ENCODE measurements around the gene SPAG16.

Gene SPAG16
- long read RNA-seq, partial matches to known transcripts = 0 of 1 reads
- long read RNA-seq, other reads (novel, unspliced or antisense) = 1 of 1 reads

- DNase-seq (ENCODE audit: low read depth in 1 of 2, low spot score in 1 of 2) = peak in 1 of 2 experiments; percentile 85
- no peak within 1 kb of the TSS for H3K27ac ChIP-seq (replicated peaks)
- no peak for TF ChIP-seq POLR2AphosphoS5 (IDR thresholded peaks at IDR 0.05; ENCODE audit: low read depth)
- no peak for TF ChIP-seq CTCF (IDR thresholded peaks at IDR 0.05; ENCODE audit: insufficient read depth, low read length)
- no peak for TF ChIP-seq REST (IDR thresholded peaks at IDR 0.05; ENCODE audit: insufficient replicate concordance, low read depth)
- TF ChIP-seq SPI1 (IDR thresholded peaks at IDR 0.05; ENCODE audit: borderline replicate concordance, low read depth) = no peak
- no peak for TF ChIP-seq GABPA (IDR thresholded peaks at IDR 0.05; ENCODE audit: low read depth)
- H3K27me3 ChIP-seq (ENCODE audit: insufficient read depth, poor library complexity, severe bottlenecking) = no peaks in the 10 kb centered on the region
- no peak within 1 kb of the TSS for H3K4me3 ChIP-seq (replicated peaks; ENCODE audit: insufficient read depth, low read length)
These were observed at the start of gene SPAG16 for GRCh38 chr2:213284105-213285090. TSS of gene SPAG16 (plus strand) at chr2:213284464.

GRCh38 chr2:213234641-213235040 is 49.6 kb upstream of the SPAG16 start:
- TF ChIP-seq CTCF (IDR thresholded peaks at IDR 0.05; ENCODE audit: insufficient read depth, low read length) (no peak), GABPA (IDR thresholded peaks at IDR 0.05; ENCODE audit: low read depth) (no peak), POLR2AphosphoS5 (IDR thresholded peaks at IDR 0.05; ENCODE audit: low read depth) (no peak), SPI1 (IDR thresholded peaks at IDR 0.05; ENCODE audit: borderline replicate concordance, low read depth) (no peak), REST (IDR thresholded peaks at IDR 0.05; ENCODE audit: insufficient replicate concordance, low read depth) (no peak)
- Histone ChIP-seq H3K4me3 (replicated peaks; ENCODE audit: insufficient read depth, low read length) (no peak overlapping the region), H3K27me3 (ENCODE audit: insufficient read depth, poor library complexity, severe bottlenecking) (no peaks in the 10 kb centered on the region), H3K27ac (replicated peaks) (peak overlapping the region; percentile 6; the same call in 1 of the 2 replicates)
- no peak for DNase-seq (ENCODE audit: low read depth in 1 of 2, low spot score in 1 of 2)

GRCh38 chr2:213235741-213236140 is 48.5 kb upstream of the SPAG16 start:
- H3K27ac ChIP-seq (replicated peaks) = no peak overlapping the region
- DNase-seq (ENCODE audit: low read depth in 1 of 2, low spot score in 1 of 2) = no peak
- no peak overlapping the region for H3K4me3 ChIP-seq (replicated peaks; ENCODE audit: insufficient read depth, low read length)
- H3K27me3 ChIP-seq (ENCODE audit: insufficient read depth, poor library complexity, severe bottlenecking) = no peaks in the 10 kb centered on the region
- no peak for TF ChIP-seq SPI1 (IDR thresholded peaks at IDR 0.05; ENCODE audit: borderline replicate concordance, low read depth)
- no peak for TF ChIP-seq POLR2AphosphoS5 (IDR thresholded peaks at IDR 0.05; ENCODE audit: low read depth)
- no peak for TF ChIP-seq CTCF (IDR thresholded peaks at IDR 0.05; ENCODE audit: insufficient read depth, low read length)
- TF ChIP-seq GABPA (IDR thresholded peaks at IDR 0.05; ENCODE audit: low read depth) = no peak
- TF ChIP-seq REST (IDR thresholded peaks at IDR 0.05; ENCODE audit: insufficient replicate concordance, low read depth) = no peak

Data from HL-60 (cell line).